OCI-LY1 (cell line): ENCODE results near the gene GABBR2.

Source experiments
- EZH2 ChIP-seq: fragments of 200-600 bp; sonication (generic), shearing (Covaris generic); IDR thresholded peaks from 2 replicates; pipeline ENCODE4 v1.8.0; 2017; ENCODE audit warnings: borderline replicate concordance, mixed run types, mild to moderate bottlenecking, antibody characterized with exemption, low read length, moderate library complexity, mixed read lengths
- TF ChIP-seq, protein P1 (sequence below): fragments of 200-600 bp; sonication (generic), shearing (Covaris generic); IDR thresholded peaks from 2 replicates; pipeline ENCODE4 v1.5.1; 2017; ENCODE audit warnings: mild to moderate bottlenecking, antibody characterized with exemption, low read length, moderate library complexity, mixed read lengths

DNA sequence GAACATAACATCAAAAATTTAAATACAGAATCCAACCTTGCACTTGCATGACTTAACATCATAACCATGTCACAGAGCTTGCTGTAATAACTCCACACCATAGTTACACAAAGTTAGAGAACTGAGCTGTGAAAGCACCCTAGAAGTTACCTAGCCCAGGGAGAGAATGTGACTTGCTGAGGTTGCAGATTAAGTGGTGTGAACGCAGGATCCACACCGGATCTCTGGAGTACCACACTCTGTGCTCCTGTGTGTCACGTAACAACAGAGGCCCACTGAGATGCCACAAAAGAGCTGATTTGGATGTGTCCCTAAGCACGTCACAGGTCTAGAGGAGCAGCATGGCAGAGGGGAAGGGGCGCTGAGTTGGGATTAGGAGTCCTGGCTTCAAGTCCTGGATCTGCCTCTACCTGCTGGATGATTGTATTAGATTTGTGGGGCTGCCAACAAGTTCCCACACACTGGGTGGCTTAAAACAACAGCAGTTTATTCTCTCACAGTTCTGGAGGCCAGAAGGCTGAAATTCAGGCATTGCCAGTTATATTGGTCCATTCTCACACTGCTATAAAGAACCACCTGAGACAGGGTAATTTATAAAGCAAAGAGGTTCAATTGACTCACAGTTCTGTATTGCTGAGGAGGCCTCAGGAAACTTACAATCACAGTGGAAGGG lies 240.0 kb downstream of the GABBR2 start:
- TF ChIP-seq, protein P1, sequence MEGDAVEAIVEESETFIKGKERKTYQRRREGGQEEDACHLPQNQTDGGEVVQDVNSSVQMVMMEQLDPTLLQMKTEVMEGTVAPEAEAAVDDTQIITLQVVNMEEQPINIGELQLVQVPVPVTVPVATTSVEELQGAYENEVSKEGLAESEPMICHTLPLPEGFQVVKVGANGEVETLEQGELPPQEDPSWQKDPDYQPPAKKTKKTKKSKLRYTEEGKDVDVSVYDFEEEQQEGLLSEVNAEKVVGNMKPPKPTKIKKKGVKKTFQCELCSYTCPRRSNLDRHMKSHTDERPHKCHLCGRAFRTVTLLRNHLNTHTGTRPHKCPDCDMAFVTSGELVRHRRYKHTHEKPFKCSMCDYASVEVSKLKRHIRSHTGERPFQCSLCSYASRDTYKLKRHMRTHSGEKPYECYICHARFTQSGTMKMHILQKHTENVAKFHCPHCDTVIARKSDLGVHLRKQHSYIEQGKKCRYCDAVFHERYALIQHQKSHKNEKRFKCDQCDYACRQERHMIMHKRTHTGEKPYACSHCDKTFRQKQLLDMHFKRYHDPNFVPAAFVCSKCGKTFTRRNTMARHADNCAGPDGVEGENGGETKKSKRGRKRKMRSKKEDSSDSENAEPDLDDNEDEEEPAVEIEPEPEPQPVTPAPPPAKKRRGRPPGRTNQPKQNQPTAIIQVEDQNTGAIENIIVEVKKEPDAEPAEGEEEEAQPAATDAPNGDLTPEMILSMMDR, result no peak
- no peak for TF ChIP-seq EZH2
